Gastroesophageal sphincter (tissue), 4 donors: ENCODE results near the gene ACSF2. TPM values are rescaled to one million over a fixed set of nuclear protein-coding genes. Genes with fewer than 3 reads are reported as not detected.
A peak's percentile ranks its signal among the peaks of the same experiment; 100 is the strongest.

Experiments used
- ATAC-seq: fragments of 150-250 bp; one replicate; pipeline ENCODE4 v1.9.1; 2016; ENCODE audit warnings: mild to moderate bottlenecking, moderate library complexity
- H3K27ac ChIP-seq, 4 donors: fragments of 200-600 bp; sonication (generic) in 3 of 4; 1 replicate in 3 of 4; 2 replicates in 1 of 4; pipeline ENCODE4 v1.5.1; 2016 to 2019
- H3K27me3 ChIP-seq: fragments of 200-600 bp; sonication (generic); one replicate; pipeline ENCODE4 v1.5.1; 2019
- H3K36me3 ChIP-seq, 2 donors: fragments of 200-600 bp; sonication (generic); one replicate each; pipeline ENCODE4 v1.5.1; 2019; ENCODE audit warnings: control low read depth in 1 of 2
- H3K4me1 ChIP-seq, 3 donors: fragments of 200-600 bp; sonication (generic); 1 replicate in 2 of 3; 2 replicates in 1 of 3; pipeline ENCODE4 v1.5.1; 2016 to 2019; ENCODE audit warnings: control low read depth in 2 of 3
- H3K4me3 ChIP-seq, 2 donors: fragments of 200-600 bp; sonication (generic); one replicate each; pipeline ENCODE4 v1.5.1; 2019; ENCODE audit warnings: mild to moderate bottlenecking in 1 of 2, moderate library complexity in 1 of 2
- H3K9me3 ChIP-seq, 3 donors: fragments of 200-600 bp; sonication (generic); one replicate each; pipeline ENCODE4 v1.5.1; 2017 to 2019; ENCODE audit warnings: control low read depth in 2 of 3
- EP300 ChIP-seq: sonication (generic); formaldehyde crosslinking; IDR thresholded peaks from one replicate; pipeline ENCODE4 v1.6.1; 2017; ENCODE audit warnings: antibody characterized with exemption, mild to moderate bottlenecking
- POLR2A ChIP-seq, 2 donors: fragments of 450-650 bp; IDR thresholded peaks; one replicate each; pipeline ENCODE4 v1.6.1; 2017; ENCODE audit warnings: antibody characterized with exemption in 2 of 2, mild to moderate bottlenecking in 2 of 2, moderate library complexity in 1 of 2
- POLR2AphosphoS5 ChIP-seq: sonication (generic); formaldehyde crosslinking; IDR thresholded peaks from one replicate; pipeline ENCODE4 v1.6.1; 2017; ENCODE audit warnings: antibody characterized with exemption
- WGBS, 2 donors: methylation state at CpG; one replicate each; pipeline ENCODE4 v1.1.5; 2018; ENCODE audit warnings: low coverage in 1 of 2; 5-methylcytosine and 5-hydroxymethylcytosine counted together
- total RNA-seq, 4 donors: library from RNA; depleted of rRNA; stranded (reverse); fragments of >200 nt; gene quantifications; one replicate each; pipeline ENCODE4 v1.1.0, GENCODE V29; 2016
- TF ChIP-seq, protein P1 (sequence below), 4 experiments: fragments of 200-600 bp in 2 of 4; fragments of 450-650 bp in 2 of 4; sonication (generic) in 1 of 4; IDR thresholded peaks; one replicate each; pipeline ENCODE4 v1.5.1; 2017 to 2019; ENCODE audit warnings: antibody characterized with exemption in 4 of 4, mild to moderate bottlenecking in 2 of 4, moderate library complexity in 2 of 4

The ACSF2 gene
- total RNA-seq, 4 donors from 2014 or later: 11.5 to 23.3 (median 16.1) TPM

DNA sequence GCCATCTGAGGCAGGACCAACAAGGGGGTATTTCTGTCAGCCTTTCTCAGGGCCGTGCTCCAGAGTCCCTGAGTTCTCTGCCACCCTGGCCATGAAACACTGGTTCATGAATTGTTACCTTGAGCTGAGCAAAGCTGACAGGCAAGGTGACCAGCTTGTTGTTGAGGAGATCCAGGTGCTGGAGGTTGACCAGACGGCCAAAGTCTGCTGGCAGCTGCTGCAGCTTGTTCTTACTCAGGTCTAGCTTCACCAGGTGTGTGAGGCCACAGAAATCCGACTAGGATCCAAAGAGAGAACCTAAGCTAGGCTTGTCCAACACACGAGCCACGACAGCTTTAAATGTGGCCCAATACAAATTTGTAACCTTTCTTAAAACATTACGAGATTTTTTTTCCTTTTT is 33.4 kb upstream of the ACSF2 start:
- Histone ChIP-seq H3K27ac (no peak overlapping the region), H3K4me3 (no peak overlapping the region), H3K27me3 (no peaks in the 10 kb centered on the region), H3K4me1 (peaks cover 0 to 31% (median 17%) of the 10 kb centered on the region in 3 donors), H3K36me3 (peaks cover 0 to 78% of the 10 kb centered on the region in 2 donors), H3K9me3 (no peaks in the 10 kb centered on the region)
- ATAC-seq: no peak
- no peak for TF ChIP-seq POLR2AphosphoS5
- TF ChIP-seq EP300: no peak
- TF ChIP-seq POLR2A (IDR thresholded peaks at IDR 0.05): no peak
- TF ChIP-seq, protein P1, sequence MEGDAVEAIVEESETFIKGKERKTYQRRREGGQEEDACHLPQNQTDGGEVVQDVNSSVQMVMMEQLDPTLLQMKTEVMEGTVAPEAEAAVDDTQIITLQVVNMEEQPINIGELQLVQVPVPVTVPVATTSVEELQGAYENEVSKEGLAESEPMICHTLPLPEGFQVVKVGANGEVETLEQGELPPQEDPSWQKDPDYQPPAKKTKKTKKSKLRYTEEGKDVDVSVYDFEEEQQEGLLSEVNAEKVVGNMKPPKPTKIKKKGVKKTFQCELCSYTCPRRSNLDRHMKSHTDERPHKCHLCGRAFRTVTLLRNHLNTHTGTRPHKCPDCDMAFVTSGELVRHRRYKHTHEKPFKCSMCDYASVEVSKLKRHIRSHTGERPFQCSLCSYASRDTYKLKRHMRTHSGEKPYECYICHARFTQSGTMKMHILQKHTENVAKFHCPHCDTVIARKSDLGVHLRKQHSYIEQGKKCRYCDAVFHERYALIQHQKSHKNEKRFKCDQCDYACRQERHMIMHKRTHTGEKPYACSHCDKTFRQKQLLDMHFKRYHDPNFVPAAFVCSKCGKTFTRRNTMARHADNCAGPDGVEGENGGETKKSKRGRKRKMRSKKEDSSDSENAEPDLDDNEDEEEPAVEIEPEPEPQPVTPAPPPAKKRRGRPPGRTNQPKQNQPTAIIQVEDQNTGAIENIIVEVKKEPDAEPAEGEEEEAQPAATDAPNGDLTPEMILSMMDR (IDR thresholded peaks at IDR 0.05): no peak
- WGBS, 2 donors: 81 to 85% methylated on average over 4 to 6 of the region's 6 CpGs

DNA sequence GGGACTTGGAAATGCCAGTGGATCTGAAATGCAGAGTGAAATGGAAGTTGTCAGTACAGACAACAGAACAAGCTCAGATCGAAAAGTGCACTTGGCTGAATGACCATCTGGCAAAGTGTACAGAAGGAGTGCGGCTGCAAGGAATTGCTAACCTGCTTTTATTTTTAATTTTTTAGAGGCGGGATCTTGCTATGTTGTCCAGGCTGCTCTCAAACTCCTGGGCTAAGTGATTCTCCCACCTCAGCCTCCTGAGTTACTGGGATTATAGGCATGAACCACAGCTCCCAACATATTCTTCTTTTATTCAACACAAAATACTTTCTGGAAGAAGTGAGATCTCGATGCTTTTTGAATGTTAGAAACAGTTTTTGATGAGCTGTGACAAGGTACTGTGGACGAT is 32.3 kb upstream of the ACSF2 start:
- Histone ChIP-seq H3K4me3 (no peak overlapping the region), H3K27ac (no peak overlapping the region), H3K4me1 (peaks cover 0 to 35% (median 17%) of the 10 kb centered on the region in 3 donors), H3K27me3 (no peaks in the 10 kb centered on the region), H3K9me3 (no peaks in the 10 kb centered on the region), H3K36me3 (peaks cover 0 to 67% of the 10 kb centered on the region in 2 donors)
- no peak for TF ChIP-seq EP300
- no peak for TF ChIP-seq POLR2AphosphoS5
- TF ChIP-seq, protein P1 (IDR thresholded peaks at IDR 0.05): no peak
- no peak for TF ChIP-seq POLR2A (IDR thresholded peaks at IDR 0.05)
- no peak for ATAC-seq
- WGBS, 2 donors: 90% methylated on average over 4 to 5 of the region's 5 CpGs

DNA sequence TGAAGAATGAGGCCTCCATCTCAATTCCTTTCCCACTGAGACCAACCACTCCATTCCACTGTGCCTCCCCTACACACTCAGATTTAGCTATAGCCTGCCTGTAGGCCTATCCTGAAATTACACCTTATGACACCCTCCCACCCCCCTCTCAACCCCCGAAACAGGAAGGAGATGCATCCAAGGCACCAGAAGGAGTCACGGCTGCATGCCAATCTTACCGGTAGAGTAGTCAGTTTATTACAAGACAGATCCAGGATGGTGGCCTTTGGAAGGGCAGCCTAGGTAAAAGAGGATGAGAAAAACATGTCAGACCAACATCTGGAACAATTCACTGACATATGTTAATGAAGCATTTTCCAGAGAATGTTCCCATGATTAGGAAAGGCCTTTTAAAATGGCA is 31.3 kb upstream of the ACSF2 start:
- H3K36me3 ChIP-seq: peaks cover 0 to 57% of the 10 kb centered on the region in 2 donors
- ATAC-seq: no peak
- no peak for TF ChIP-seq POLR2AphosphoS5
- no peak for TF ChIP-seq EP300
- TF ChIP-seq, protein P1 (IDR thresholded peaks at IDR 0.05): no peak
- TF ChIP-seq POLR2A (IDR thresholded peaks at IDR 0.05): no peak
- no peaks in the 10 kb centered on the region for H3K27me3 ChIP-seq
- no peak overlapping the region for H3K4me3 ChIP-seq
- no peaks in the 10 kb centered on the region for H3K9me3 ChIP-seq
- H3K4me1 ChIP-seq: peaks cover 0 to 35% (median 17%) of the 10 kb centered on the region in 3 donors
- WGBS, 2 donors: 18% methylated on average over 3 of the region's 3 CpGs; no CpG with 5 or more reads in 1 of the 2 donors
- no peak overlapping the region for H3K27ac ChIP-seq

DNA sequence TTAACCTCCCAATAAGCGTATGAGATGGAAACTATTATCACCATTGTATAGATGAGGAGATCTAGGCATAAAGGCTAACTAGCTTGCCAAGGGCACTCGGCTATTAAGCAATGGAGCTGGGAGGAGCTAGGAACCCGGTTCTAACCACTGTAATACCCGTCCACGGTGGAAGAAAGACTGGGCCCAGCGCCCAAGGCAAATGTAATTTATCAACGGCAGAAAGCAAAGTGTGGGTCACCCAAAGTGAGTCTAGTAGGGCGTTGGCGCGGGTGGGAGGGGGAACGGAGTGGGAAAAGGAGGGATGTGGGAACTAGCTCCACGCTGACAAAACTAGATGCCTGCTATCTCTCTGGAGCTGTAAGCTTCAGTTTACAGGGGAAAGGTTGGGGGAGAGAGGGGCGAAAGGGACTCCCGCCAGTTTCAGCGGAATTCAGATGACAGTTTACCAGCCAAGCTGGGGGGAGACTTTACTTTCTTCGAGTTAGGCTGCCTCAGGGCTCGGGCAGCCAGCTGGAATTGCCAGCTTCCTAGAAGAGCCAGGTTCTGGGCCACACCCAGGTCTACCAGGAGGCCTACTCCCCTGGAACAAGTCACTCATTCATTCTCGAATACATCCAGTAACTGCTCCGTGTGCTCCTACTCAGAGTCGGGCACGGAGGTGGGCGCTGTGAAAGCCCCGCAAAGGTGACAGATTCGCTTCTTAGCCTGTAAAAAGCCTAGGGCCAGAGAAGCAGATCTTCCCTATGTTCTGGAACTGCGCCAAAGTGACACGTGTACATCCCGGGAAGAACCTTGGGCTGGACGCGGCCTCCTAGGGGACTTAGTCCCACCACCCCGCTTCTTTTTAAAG is 29.5 kb upstream of the ACSF2 start:
- Histone ChIP-seq H3K9me3 (no peaks in the 10 kb centered on the region), H3K36me3 (peaks cover 0 to 39% of the 10 kb centered on the region in 2 donors), H3K27me3 (no peaks in the 10 kb centered on the region), H3K4me3 (peak overlapping the region; percentile 51 to 94), H3K27ac (peak overlapping the region; percentile 20 to 86 (median 77)), H3K4me1 (peaks cover 0 to 35% (median 17%) of the 10 kb centered on the region in 3 donors)
- 5 to 7% methylated on average over 10 to 17 of the region's 30 CpGs for WGBS, 2 donors
- TF ChIP-seq EP300 (no peak), POLR2AphosphoS5 (no peak)
- ATAC-seq: peak; percentile 25

DNA sequence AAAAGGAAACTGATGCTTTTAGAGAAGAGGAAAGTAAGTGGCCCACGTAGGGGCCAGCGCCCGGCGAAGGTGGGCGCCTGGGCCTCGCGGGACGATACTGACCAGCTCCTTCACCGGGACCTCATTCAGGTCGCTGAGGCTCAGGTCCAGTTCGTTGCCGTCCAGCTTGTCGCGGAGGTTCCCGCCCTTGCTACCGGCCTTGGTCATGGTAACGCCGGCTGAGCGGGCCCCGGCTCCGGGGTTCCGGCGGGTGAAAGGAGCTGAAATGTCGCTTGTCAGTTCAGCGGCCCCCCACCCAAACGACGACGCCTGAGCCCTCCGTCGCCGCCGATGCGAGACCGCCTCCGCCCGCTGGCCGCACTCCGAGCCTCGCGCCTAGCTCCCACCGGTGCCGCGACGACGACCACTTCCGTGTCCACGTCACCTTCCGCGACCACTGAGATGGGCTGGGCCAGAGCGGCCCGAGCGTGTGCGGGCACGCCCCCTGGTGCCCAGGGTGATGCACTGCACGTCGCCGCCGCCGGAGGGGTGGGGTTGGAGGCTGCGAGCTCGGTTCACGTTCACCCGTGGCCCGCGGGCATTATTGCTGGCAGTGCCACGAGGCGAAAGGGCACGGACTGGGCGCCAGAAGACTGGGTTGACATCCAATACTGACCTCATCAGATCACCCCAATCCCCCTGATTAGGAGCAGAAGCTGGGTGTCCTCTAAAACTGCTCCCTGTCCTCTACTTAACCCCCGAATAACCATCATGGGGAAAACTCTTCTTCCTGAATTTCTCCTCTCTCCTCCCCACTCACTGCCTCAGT is 28.7 kb upstream of the ACSF2 start, which contains the start of gene LRRC59:
LRRC59 (minus strand) TSS at position 413 of the 808 bp plus-strand sequence; CDS start at position 207, 206 bp downstream.
- TF ChIP-seq POLR2A (IDR thresholded peaks at IDR 0.05) (peak; percentile 78 to 85), POLR2AphosphoS5 (peak; percentile 96), EP300 (no peak)
- TF ChIP-seq, protein P1 (IDR thresholded peaks at IDR 0.05): peak; percentile 83 to 98 (median 88)
- peak; percentile 98 for ATAC-seq
- Histone ChIP-seq H3K27me3 (no peaks in the 10 kb centered on the region), H3K4me1 (peaks cover 0 to 35% (median 17%) of the 10 kb centered on the region in 3 donors), H3K36me3 (peaks cover 0 to 31% of the 10 kb centered on the region in 2 donors), H3K9me3 (no peaks in the 10 kb centered on the region), H3K27ac (peak within 1 kb of the TSS; percentile 20 to 86 (median 77)), H3K4me3 (peak within 1 kb of the TSS; percentile 51 to 94)
- 3 to 8% methylated on average over 4 to 5 of the region's 70 CpGs for WGBS, 2 donors
